NCI-H226 (cell line): ENCODE data around the gene KRTAP12-4.

Source experiments
- DNase-seq: peaks from one replicate; pipeline ENCODE4 v3.0.0-alpha.2; 2015

KRTAP12-4 gene

GRCh38 chr21:44606495-44606894 lies 48.0 kb downstream of the KRTAP12-4 start:
- no peak for DNase-seq
